GM21737 (cell line): ENCODE data around the gene NOC4L.

Experiments
- ATAC-seq: cut with Tn5 transposase; IDR thresholded peaks from one replicate; pipeline ENCODE4 v1.9.1; 2021; ENCODE audit warnings: mild to moderate bottlenecking, moderate library complexity; ENCODE audit not compliant: unreplicated experiment

NOC4L gene

GRCh38 chr12:132155771-132156572 is 11.7 kb downstream of the NOC4L start:
- no peak for ATAC-seq

GRCh38 chr12:132156573-132157325 is 12.5 kb downstream of the NOC4L start:
- ATAC-seq = no peak

DNA sequence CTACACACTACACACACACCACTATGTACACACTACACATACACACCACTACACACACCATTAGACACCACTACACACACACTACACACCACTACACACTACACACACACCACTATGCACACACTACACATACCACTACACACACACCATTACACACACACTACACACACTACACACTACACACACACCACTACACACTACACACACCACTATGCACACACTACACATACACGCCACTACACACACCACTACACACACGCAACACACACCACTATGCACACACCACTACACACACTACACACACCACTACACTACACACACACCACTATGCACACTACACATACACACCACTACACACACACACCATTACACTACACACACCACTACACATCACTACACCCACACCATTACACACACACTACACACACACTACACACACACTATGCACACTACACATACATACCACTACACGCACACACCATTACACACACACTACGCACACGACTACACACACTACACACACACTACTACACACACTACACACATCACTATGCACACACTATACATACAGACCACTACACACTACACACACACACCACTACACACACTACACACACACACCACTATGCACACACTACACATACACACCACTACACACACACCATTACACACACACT is 13.6 kb downstream of the NOC4L start:
- ATAC-seq = no peak

- no peak for ATAC-seq
These were observed 14.7 kb downstream of the NOC4L start for GRCh38 chr12:132158677-132159554.

GRCh38 chr12:132159555-132160003 is 15.3 kb downstream of the NOC4L start:
- ATAC-seq = no peak

DNA sequence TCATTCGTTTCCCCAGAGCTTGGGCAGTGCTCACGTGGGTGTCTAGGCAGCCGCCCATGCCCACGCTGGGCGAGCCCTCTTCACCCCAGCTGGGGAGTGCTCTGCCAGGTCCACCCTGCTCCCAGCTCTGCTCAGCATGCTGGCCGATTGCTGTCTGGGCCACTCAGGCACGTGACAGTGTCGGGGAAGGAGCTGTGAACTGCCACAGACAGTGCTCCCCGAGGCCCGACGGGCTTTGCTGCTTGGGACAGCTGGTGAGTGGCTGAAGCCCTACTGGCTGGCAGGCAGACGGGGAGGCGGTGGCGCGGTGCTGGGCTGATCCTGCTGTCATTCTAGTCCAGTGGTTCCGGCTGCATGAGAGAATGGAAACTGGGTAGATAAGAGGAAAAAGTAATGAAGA is 15.8 kb downstream of the NOC4L start:
- ATAC-seq = no peak

- no peak for ATAC-seq
These were observed 16.4 kb downstream of the NOC4L start for GRCh38 chr12:132160601-132161035.

DNA sequence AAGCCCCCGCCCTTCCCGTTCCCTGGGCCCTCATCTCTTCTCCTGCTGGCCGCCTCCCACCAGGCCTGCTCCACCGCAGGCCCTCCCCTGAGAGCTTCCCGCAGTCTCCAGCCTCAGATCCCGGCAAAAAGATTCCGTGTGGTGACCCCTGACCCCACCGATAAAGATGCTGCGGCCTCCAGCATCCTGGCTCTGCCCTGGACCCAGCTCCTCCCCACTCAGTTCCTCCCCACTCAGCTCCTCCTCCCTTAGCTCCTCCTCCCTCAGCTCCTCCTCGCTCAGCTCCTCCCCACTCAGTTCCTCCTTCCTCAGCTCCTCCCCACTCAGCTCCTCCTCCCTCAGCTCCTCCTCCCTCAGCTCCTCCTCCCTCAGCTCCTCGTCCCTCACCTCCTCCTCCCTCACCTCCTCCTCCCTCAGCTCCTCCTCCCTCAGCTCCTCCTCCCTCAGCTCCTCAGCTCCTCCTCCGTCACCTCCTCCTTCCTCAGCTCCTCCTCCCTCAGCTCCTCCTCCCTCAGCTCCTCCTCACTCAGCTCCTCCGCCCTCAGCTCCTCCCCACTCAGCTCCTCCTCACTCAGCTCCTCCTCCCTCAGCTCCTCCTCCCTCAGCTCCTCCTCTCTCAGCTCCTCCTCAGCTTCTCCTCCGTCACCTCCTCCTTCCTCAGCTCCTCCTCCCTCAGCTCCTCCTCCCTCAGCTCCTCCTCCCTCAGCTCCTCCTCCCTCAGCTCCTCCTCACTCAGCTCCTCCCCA is 17.0 kb downstream of the NOC4L start:
- no peak for ATAC-seq

DNA sequence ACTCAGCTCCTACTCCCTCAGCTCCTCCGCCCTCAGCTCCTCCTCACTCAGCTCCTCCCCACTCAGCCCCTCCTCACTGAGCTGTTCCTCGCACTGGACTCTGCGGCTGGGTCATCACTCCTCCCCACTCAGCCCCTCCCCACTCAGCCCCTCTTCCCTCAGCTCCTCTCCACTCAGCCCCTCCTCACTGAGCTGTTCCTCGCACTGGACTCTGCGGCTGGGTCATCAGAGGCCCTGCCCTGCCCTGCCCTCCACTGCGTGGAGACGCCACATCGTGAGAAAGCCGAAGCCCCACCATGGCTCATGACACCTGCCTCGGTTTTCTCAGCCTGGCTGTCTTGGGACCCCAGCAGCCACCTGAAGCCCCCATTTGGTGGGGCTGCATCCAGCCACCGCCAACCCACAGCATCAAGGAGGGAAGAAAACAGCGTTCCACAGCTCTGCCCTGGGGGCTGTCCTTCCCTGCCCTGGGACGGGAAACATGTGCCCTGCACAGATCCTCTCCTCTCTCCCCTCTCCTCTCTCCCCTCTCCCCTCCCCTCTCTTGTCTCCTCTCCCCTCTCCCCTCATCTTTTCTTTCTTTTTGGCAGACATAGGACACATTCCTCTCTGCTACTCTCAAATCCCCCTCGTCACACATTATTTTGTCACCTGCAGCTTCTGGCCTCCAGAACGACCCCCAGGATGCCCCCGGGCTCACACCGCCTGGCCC is 17.7 kb downstream of the NOC4L start:
- ATAC-seq = no peak

DNA sequence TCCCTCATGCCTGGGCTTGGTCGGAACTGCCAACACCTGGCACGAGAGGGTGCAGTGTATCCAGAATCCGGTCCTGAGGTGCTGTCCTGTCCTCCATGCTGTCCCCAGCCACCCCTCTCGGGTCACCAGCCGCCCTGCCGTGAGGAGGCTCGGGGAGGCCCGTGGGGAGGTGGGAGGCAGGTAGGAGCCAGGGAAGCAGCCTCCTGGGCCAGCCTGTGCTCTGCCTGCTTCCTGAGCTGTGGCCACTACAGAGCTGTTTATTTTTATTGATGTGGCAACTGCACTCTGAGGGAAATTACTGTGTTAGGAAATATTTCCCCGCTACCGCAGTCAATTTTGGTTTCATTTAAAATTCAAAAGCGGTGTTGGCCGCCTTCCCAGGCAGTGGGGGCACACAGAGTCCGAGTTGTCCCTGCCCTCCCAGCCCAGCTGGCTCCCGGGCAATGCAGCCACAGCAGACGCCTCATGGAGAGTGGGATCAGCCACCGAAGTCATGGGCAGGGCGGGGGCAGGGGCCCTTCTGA is 18.3 kb downstream of the NOC4L start:
- ATAC-seq = no peak

GRCh38 chr12:132163041-132163910 is 19.0 kb downstream of the NOC4L start:
- no peak for ATAC-seq

DNA sequence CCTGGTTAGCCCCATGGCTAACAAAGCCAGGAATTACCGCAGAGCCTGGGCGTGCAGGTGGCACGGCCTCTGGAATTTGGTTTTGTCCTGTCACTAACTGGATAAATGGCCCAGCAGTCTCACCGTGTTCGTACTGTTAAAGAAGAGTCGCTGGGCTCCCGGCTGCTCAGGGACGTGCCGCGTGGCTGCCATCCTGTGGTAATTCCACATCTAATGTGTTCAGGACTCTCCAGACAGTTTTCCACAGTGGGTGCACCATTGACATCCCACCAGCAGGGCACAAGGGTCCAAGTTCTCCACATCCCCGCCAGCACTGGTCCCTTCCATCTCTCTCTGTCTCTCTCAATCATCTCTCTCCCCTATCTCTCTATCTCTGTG is 19.6 kb downstream of the NOC4L start:
- ATAC-seq = no peak

DNA sequence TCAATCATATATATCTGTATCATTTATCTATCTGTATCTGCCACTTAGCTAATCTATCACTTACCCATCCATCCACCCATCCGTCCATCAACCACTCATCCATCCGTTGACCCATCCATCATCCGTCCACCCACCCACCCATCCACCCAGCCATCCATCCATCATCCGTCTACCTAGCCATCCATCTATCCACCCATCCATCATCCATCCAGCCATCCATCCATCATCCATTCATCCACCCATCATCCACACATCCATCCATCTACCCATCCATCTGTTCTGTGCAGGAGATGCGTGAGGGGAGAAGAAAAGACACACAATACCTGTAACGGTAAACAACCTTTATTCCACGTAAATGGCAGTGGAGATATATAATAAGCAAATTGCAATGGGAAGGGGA is 20.2 kb downstream of the NOC4L start:
- ATAC-seq = no peak

DNA sequence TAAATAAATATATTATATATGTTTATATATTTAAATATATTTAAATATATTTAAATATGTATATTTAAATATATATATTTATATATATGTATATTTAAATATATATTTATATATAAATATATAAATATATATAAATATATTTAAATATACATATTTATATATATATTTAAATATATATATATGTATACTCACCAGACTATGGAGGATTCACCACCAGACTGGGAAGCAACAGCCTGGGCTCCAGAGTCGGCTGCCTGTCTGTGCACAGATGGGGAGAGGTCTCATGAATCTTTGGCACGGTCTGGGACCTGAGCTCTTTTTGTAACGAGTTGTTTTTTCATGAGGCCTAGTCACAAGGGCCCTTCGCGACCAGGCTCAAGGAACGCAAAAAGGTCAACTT is 21.3 kb downstream of the NOC4L start:
- no peak for ATAC-seq

GRCh38 chr12:132166093-132166492 is 21.8 kb downstream of the NOC4L start:
- ATAC-seq = no peak

GRCh38 chr12:132166801-132167591 is 22.7 kb downstream of the NOC4L start:
- no peak for ATAC-seq

GRCh38 chr12:132167611-132168310 is 23.5 kb downstream of the NOC4L start:
- ATAC-seq = no peak
